IPS-NIHi11 (cell line): ENCODE measurements around the gene DNASE2.
"Not testable (repeated sequence)": the region's sequence is repeated elsewhere in the genome, so short reads cannot be mapped to it uniquely, and the experiment has no call there.

Source experiments
- DNase-seq: peaks from one replicate; pipeline ENCODE4 v3.0.0; 2012; ENCODE audit warnings: mixed read lengths, low spot score

DNASE2 gene, protein sequence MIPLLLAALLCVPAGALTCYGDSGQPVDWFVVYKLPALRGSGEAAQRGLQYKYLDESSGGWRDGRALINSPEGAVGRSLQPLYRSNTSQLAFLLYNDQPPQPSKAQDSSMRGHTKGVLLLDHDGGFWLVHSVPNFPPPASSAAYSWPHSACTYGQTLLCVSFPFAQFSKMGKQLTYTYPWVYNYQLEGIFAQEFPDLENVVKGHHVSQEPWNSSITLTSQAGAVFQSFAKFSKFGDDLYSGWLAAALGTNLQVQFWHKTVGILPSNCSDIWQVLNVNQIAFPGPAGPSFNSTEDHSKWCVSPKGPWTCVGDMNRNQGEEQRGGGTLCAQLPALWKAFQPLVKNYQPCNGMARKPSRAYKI

GRCh38 chr19:12881172-12881808 is at the start of gene DNASE2:
TSS of gene DNASE2 (minus strand) at chr19:12881449. CDS start at chr19:12881375, 74 bp downstream.
- peak; percentile 95 for DNase-seq

DNA sequence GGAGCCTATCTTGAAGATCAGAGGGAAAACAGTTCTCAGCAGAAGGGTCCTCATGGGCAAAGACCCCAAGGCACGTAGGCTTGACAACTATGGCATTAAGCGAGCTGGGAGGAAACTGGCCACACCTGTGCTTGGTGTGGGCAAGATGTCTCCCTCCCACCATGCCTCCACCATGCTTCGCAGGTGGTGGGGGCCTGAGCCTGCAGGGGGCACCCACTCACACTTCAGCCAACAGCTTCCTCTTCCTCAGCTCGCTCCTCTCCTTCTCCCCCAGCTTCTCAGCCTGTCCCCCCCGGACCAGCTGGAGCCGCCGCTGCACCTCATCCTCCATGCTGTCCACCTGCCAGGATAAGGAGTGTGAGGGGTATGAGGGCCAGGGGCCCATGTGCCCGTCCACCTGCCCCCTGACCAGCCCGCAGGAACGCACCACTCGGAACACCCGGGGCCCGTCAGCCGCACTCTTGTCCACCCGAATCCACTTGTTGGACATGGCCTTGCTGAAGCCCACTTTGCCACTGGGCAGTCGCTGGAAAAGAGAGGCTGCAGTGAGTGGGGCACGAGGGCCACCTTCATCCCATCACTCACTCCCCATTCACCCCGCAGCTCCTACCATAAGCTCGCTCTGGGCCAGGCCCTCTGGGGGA is 48.9 kb upstream of the DNASE2 start:
- no peak for DNase-seq

GRCh38 chr19:12924621-12925310 is 43.5 kb upstream of the DNASE2 start:
- no peak for DNase-seq

- DNase-seq = no peak
Observed at GRCh38 chr19:12922959-12923358, 41.7 kb upstream of the DNASE2 start.

- DNase-seq = no peak
Observed at GRCh38 chr19:12921047-12921446, 39.8 kb upstream of the DNASE2 start.

GRCh38 chr19:12918253-12918652 is 37.0 kb upstream of the DNASE2 start:
- DNase-seq = no peak

GRCh38 chr19:12915860-12916259 is 34.6 kb upstream of the DNASE2 start:
- not testable (repeated sequence) for DNase-seq

- DNase-seq = no peak
Observed at GRCh38 chr19:12913851-12914690, 32.8 kb upstream of the DNASE2 start.

DNA sequence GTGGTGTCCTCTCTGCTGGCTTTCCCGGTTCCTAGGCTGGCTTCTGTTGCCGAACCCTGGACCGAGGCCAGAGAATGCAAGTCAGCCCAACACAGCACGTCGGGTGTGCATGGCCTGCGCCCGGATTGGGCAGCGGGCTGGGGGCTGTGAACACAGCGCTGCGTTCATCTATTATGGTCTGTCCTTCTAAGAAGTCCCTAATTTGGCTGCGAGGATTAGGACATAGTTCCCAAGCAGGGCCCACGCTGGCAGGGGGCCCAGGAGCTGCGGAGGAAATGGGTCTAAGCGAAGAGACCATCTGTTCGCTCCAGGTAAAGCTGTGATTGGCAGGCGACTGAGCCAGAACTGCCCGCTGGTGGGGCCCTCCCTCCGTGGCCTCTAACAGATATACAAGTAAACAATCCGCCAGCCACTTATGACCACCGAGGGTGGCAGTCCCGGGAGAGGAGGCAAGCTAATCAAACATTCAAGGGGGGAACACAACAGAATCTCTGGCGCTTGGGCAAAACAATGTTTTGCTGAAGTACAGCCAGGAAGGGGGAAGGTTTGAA is 31.8 kb upstream of the DNASE2 start:
- peak; percentile 68 for DNase-seq

DNA sequence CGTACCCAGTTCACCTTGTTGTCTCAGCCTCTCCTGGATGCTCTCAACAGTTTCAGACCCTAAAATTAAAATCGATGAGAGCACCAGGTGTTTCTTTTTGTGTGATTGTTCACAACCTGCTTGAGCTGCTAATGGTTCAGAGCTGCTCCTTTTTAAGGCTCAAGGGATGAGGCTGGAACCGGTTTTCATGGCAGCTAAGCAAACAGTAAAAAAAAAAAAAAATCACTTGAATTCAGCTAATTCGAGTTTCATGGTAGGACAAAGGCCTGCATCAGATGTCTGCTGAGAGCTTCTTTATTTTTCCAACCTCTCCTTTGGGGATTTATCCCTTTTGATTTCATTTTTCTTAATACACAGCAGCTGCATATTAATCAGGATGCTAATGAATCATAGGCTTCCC is 31.3 kb upstream of the DNASE2 start:
- DNase-seq = no peak

DNA sequence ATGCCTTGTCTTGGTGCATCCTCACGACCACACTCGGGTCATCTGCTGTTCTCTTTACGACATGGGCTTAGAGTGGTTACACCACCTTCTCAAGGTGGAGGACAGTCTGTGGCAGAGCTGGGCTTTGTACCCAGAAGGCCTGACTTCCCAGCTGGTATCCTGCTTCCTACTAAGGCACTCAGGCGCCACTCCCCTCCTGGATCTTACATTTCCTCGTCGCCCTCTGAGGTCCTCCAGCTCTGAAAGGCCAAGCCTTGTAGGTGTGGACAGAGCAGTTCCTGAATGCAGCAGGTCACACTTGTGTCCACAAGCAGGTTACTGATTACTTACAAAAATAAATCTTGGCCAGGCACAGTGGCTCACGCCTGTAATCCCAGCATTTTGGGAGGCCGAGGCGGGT is 25.9 kb upstream of the DNASE2 start:
- DNase-seq = no peak

DNA sequence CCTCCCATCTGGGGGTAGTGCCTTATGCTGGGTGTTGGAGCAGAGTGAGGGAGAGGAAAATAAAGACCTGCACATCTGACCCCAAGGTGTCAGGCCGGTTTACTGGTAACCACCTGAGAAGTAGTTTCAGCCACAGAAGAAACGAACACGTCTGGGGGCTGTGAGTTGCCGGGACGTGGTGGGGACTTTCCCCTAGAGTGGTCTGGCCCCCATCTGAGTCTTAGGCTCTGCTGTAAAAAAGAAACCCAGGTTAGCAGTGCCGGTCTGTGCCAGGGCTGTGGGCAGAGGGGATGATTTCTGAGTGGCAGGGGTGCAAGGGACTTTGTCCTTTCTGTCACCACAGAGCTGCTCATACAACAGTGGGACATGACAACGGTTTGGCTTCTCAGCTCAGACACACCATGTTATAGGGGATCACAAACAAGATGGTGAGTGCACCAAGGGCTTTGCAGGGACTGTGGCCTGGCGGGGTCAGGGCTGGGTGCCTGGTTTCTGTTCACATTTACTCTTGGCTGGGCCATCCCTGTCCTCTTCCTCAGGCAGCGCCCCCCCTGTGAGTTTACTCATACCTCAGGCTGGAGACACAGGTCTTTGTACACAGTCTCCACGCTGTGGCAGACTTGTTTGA is 18.8 kb upstream of the DNASE2 start:
- no peak for DNase-seq

DNA sequence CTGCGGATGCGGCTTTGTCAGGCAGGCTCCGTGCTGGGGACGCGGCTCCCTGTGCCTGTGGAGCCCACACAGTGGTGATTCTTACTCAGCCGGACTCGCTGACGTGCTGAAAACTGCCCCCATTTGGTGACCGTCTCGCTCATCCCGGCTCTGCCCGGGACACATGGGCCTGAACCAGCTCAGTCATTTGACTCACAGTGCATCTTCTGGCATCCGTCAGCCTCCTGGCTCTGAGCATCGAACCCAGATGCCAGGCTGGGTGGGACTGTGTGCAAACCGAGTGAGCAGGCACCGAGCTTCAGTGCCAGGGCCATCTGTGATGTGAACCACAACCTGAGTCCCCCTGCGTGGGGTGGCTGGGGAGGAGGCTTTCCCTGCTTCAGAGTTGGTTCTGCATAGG is 15.2 kb upstream of the DNASE2 start:
- no peak for DNase-seq

DNA sequence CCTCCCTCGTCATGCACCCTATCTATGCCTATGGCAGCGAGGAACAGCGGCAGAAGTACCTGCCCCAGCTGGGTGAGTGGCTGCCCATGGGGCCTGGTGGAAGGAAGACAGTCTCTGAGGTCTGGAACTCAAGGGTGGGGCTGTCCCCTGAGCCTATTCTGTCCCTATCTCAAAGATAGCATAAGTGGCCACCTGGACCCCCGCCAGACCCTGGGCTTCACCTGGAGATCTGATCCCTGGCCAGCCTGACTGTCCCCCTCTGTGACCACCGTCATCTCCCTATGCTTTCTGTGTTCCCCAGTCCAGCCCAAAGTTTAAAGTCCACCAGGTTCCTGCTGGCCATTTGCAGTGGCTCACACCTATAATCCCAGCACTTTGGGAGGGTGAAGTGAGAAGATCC is 12.3 kb upstream of the DNASE2 start:
- no peak for DNase-seq

DNA sequence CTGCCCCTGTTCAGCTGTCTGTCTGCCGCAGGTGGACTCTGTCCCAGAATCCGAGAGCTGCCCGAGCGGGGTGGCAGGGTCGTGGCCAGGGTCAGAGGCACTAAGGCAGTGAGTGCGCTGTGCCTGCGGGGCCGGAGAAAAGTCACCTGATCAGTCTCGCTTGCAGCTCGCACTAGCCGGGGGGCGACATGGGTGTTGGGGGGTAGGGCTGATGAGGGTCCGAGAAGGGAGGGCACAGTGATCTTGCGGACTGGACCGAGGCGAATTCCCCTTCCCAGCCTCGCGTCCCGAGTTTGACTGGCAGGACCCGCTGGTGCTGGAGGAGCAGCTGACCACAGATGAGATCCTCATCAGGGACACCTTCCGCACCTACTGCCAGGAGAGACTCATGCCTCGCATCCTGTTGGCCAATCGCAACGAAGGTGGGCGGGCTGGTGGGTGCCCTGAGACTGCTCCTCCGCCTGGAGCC is 10.3 kb upstream of the DNASE2 start:
- no peak for DNase-seq

- DNase-seq = peak; percentile 95
Observed at GRCh38 chr19:12890787-12891552, 9.7 kb upstream of the DNASE2 start, which contains the start of gene GCDH. TSS of gene GCDH (plus strand) at chr19:12891160. CDS start at chr19:12891305, 145 bp downstream.

GRCh38 chr19:12890299-12890786 is 9.1 kb upstream of the DNASE2 start:
- not testable (repeated sequence) for DNase-seq

DNA sequence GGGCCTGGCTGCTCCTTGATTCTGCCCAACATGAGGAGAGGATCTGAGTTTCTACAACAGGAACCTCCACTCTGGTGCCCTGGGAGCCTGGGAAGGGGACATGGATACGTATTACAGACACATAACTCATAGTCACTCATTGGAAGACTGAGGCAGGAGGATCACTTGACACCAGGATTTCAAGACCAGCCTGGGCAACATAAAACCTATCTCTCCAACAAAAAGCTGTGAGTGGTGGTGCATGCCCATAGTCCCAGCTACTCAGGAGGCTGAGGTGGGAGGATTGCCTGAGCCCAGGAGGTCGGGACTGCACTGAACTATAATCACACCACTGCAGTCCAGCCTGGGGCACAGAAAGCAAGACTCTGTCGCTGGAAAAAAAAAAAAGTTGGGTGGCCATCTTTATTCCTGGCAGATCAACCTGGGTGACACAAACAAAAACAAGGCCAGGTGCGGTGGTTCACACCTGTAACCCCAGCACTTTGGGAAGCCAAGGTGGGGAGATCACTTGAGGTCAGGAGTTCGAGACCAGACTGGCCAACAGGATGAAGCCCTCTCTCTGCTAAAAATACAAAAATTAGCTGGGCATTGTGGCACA is 6.9 kb upstream of the DNASE2 start:
- no peak for DNase-seq
